Measurements from ENCODE around the gene GP2.

- TF ChIP-seq CTCF (IDR thresholded peaks at IDR 0.05) (no peak), POLR2A (IDR thresholded peaks at IDR 0.05) (no peak), POLR2AphosphoS5 (IDR thresholded peaks at IDR 0.05; ENCODE audit: insufficient read depth in 1 of 2, low read depth in 1 of 2) (no peak)
These were observed 20.5 kb upstream of the GP2 start for GRCh38 chr16:20347666-20348364.
